Peyer's patch (tissue), 4 donors: Measurements from ENCODE around the gene PCGF3. TPM values are rescaled to one million over a fixed set of nuclear protein-coding genes. Genes with fewer than 3 reads are reported as not detected.

Experiments used
- DNase-seq, 3 donors: peaks; one replicate each; pipeline ENCODE4 v3.0.0-alpha.2; 2017 to 2019
- H3K27ac ChIP-seq, 4 donors: fragments of 200-600 bp; sonication (generic); one replicate each; pipeline ENCODE4 v1.5.1; 2016 to 2019
- H3K27me3 ChIP-seq, 2 donors: fragments of 200-600 bp; sonication (generic); one replicate each; pipeline ENCODE4 v1.5.1; 2019
- H3K36me3 ChIP-seq, 3 donors: fragments of 200-600 bp; sonication (generic); one replicate each; pipeline ENCODE4 v1.5.1; 2016 to 2019
- H3K4me1 ChIP-seq, 4 donors: fragments of 200-600 bp; sonication (generic); one replicate each; pipeline ENCODE4 v1.5.1; 2016 to 2019
- H3K4me3 ChIP-seq, 4 donors: fragments of 200-600 bp; sonication (generic); 1 replicate in 3 of 4; 2 replicates in 1 of 4; pipeline ENCODE4 v1.5.1; 2016 to 2019; ENCODE audit warnings: mild to moderate bottlenecking in 1 of 4
- H3K9me3 ChIP-seq, 4 donors: fragments of 200-600 bp; sonication (generic); one replicate each; pipeline ENCODE4 v1.5.1; 2016 to 2019; ENCODE audit warnings: mild to moderate bottlenecking in 1 of 4
- CTCF ChIP-seq, 6 experiments: fragments of 450-650 bp in 4 of 6; fragments of 200-600 bp in 2 of 6; sonication (generic) in 1 of 6; IDR thresholded peaks; one replicate each; pipeline ENCODE4 v1.5.1; 2017 to 2019; ENCODE audit warnings: antibody characterized with exemption in 6 of 6, mild to moderate bottlenecking in 3 of 6, moderate library complexity in 1 of 6
- POLR2A ChIP-seq, 2 donors: fragments of 450-650 bp; IDR thresholded peaks; one replicate each; pipeline ENCODE4 v1.5.1; 2017; ENCODE audit warnings: antibody characterized with exemption in 2 of 2, mild to moderate bottlenecking in 2 of 2, moderate library complexity in 2 of 2
- total RNA-seq, 4 donors: library from RNA; depleted of rRNA; stranded (reverse); fragments of >200 nt; gene quantifications; one replicate each; pipeline ENCODE4 v1.1.0, GENCODE V29; 2016

The PCGF3 gene
- total RNA-seq, 4 donors from 2014 or later = 58.3 to 168 (median 93.0) TPM

- peak in 1 of 3 donors; percentile 47 for DNase-seq
- H3K4me1 ChIP-seq = peaks cover 8 to 57% (median 16%) of the 10 kb centered on the region in 4 donors
- no peak overlapping the region for H3K27ac ChIP-seq
- H3K9me3 ChIP-seq = no peaks in the 10 kb centered on the region
- H3K4me3 ChIP-seq = no peak overlapping the region
- no peaks in the 10 kb centered on the region for H3K36me3 ChIP-seq
- TF ChIP-seq POLR2A (IDR thresholded peaks at IDR 0.05) (no peak), CTCF (IDR thresholded peaks at IDR 0.05) (no peak)
- no peaks in the 10 kb centered on the region for H3K27me3 ChIP-seq
Observed at GRCh38 chr4:683247-683897, 22.3 kb upstream of the PCGF3 start.

GRCh38 chr4:683982-684622, 21.5 kb upstream of the PCGF3 start:
- DNase-seq = peak in 2 of 3 donors; percentile 80 to 82
- Histone ChIP-seq H3K4me1 (peaks cover 8 to 61% (median 16%) of the 10 kb centered on the region in 4 donors), H3K36me3 (no peaks in the 10 kb centered on the region), H3K4me3 (no peak overlapping the region), H3K9me3 (no peaks in the 10 kb centered on the region), H3K27me3 (no peaks in the 10 kb centered on the region), H3K27ac (no peak overlapping the region)
- TF ChIP-seq POLR2A (IDR thresholded peaks at IDR 0.05) (no peak), CTCF (IDR thresholded peaks at IDR 0.05) (peak; percentile 11 to 80 (median 66))

- DNase-seq = peak in 1 of 3 donors; percentile 46
- Histone ChIP-seq H3K4me1 (peaks cover 13 to 66% (median 16%) of the 10 kb centered on the region in 4 donors), H3K27ac (no peak overlapping the region), H3K27me3 (no peaks in the 10 kb centered on the region), H3K36me3 (no peaks in the 10 kb centered on the region), H3K9me3 (no peaks in the 10 kb centered on the region), H3K4me3 (no peak overlapping the region)
- no peak for TF ChIP-seq CTCF (IDR thresholded peaks at IDR 0.05)
- no peak for TF ChIP-seq POLR2A (IDR thresholded peaks at IDR 0.05)
Observed at GRCh38 chr4:684623-685327, 20.9 kb upstream of the PCGF3 start.

- Histone ChIP-seq H3K27ac (no peak overlapping the region), H3K36me3 (no peaks in the 10 kb centered on the region), H3K4me3 (no peak overlapping the region), H3K4me1 (peaks cover 6 to 61% (median 17%) of the 10 kb centered on the region in 4 donors), H3K9me3 (no peaks in the 10 kb centered on the region), H3K27me3 (no peaks in the 10 kb centered on the region)
- no peak for TF ChIP-seq POLR2A (IDR thresholded peaks at IDR 0.05)
- no peak for TF ChIP-seq CTCF (IDR thresholded peaks at IDR 0.05)
- no peak for DNase-seq
Observed at GRCh38 chr4:685679-686412, 19.8 kb upstream of the PCGF3 start.

GRCh38 chr4:686413-687040, 19.1 kb upstream of the PCGF3 start:
- peaks cover 4 to 55% (median 17%) of the 10 kb centered on the region in 4 donors for H3K4me1 ChIP-seq

More at GRCh38 chr4:686413-687040, 19.1 kb upstream of the PCGF3 start:
- Histone ChIP-seq H3K4me3 (no peak overlapping the region), H3K9me3 (no peaks in the 10 kb centered on the region), H3K27ac (peak overlapping the region in 3 of 4 donors; percentile 58 to 85 (median 82)), H3K36me3 (no peaks in the 10 kb centered on the region), H3K27me3 (no peaks in the 10 kb centered on the region)
- no peak for DNase-seq
- TF ChIP-seq POLR2A (IDR thresholded peaks at IDR 0.05) (no peak), CTCF (IDR thresholded peaks at IDR 0.05) (no peak)
